ENCODE measurements around the gene PRPF31. TPM values are rescaled to one million over a fixed set of nuclear protein-coding genes. Genes with fewer than 3 reads are reported as not detected.

Gene PRPF31
- total and polyA plus RNA-seq, 2 of the 13 experiments (the other 11 are each of a cell fraction or from before 2014, with no cell fraction given), result 23.8 to 63.8 TPM

GRCh38 chr19:54115109-54116063, at the start of gene PRPF31, which contains the start of gene TFPT (continued):
- TF ChIP-seq MXI1 (IDR thresholded peaks at IDR 0.05; ENCODE audit: borderline replicate concordance, low read depth, low read length), result peak; percentile 83; the same call in 2 of the 3 replicates
- TF ChIP-seq U2AF1 (optimal IDR thresholded peaks at IDR 0.05; ENCODE audit: low read depth, low read length), result peak; percentile 50
- TF ChIP-seq ZNF569 (CRISPR knock-in tag; IDR thresholded peaks at IDR 0.05; ENCODE audit: borderline replicate concordance), result no peak
- TF ChIP-seq ZBTB46 (CRISPR knock-in tag; IDR thresholded peaks at IDR 0.05; ENCODE audit: borderline replicate concordance), result 0 out of 2 replicates have a peak, but pooled peaks have one; percentile 63
- TF ChIP-seq HOMEZ (CRISPR knock-in tag; IDR thresholded peaks at IDR 0.05; ENCODE audit: low read depth), result peak; percentile 43; the same call in 1 of the 2 replicates
- 0 out of 2 replicates have a peak, but pooled peaks have one; percentile 8 for TF ChIP-seq MLX (CRISPR knock-in tag; IDR thresholded peaks at IDR 0.05)
- no peak; the same call in 1 of the 2 replicates for TF ChIP-seq ZNF292 (CRISPR knock-in tag; IDR thresholded peaks at IDR 0.05; ENCODE audit: borderline replicate concordance, low read depth)
- no peak; the same call in 1 of the 2 replicates for TF ChIP-seq STAT5B (CRISPR knock-in tag; IDR thresholded peaks at IDR 0.05)
- no peak for TF ChIP-seq NPAS2 (CRISPR knock-in tag; IDR thresholded peaks at IDR 0.05; ENCODE audit: borderline replicate concordance)
- TF ChIP-seq TMF1 (CRISPR knock-in tag; IDR thresholded peaks at IDR 0.05; ENCODE audit: low read depth), result no peak
- TF ChIP-seq ATF2 (CRISPR knock-in tag; IDR thresholded peaks at IDR 0.05), result peak; percentile 70; the same call in 1 of the 2 replicates
- peak; percentile 40; the same call in 1 of the 2 replicates for TF ChIP-seq ZSCAN9 (CRISPR knock-in tag; IDR thresholded peaks at IDR 0.05; ENCODE audit: borderline replicate concordance)
- peak; percentile 89 for TF ChIP-seq MAX (IDR thresholded peaks at IDR 0.05)
- TF ChIP-seq NKX3-1 (CRISPR knock-in tag; IDR thresholded peaks at IDR 0.05), result no peak
- no peak; the same call in none of the 2 replicates for TF ChIP-seq ARNT2 (CRISPR knock-in tag; IDR thresholded peaks at IDR 0.05; ENCODE audit: low read depth)
- peak; percentile 97 for TF ChIP-seq PHF8 (CRISPR knock-in tag; IDR thresholded peaks at IDR 0.05)
- no peak for TF ChIP-seq SMYD3 (CRISPR knock-in tag; IDR thresholded peaks at IDR 0.05)
- TF ChIP-seq KLF11 (CRISPR knock-in tag; IDR thresholded peaks at IDR 0.05), result peak; percentile 91; the same call in 1 of the 2 replicates
- TF ChIP-seq SOX6 (IDR thresholded peaks at IDR 0.05), result no peak
- TF ChIP-seq SOX6 (CRISPR knock-in tag; IDR thresholded peaks at IDR 0.05), result peak; percentile 47; the same call in 1 of the 2 replicates
- TF ChIP-seq ZNF562 (CRISPR knock-in tag; IDR thresholded peaks at IDR 0.05; ENCODE audit: borderline replicate concordance), result no peak
